HG03039 (cell line): ENCODE results near the gene CDH4.

Experiments used
- ATAC-seq: cut with Tn5 transposase; IDR thresholded peaks from one replicate; pipeline ENCODE4 v1.9.1; 2021; ENCODE audit warnings: mild to moderate bottlenecking, moderate library complexity; ENCODE audit not compliant: unreplicated experiment

Gene CDH4

GRCh38 chr20:61594198-61594597 is 342.1 kb downstream of the CDH4 start:
- ATAC-seq: no peak

GRCh38 chr20:61595216-61595615 is 343.2 kb downstream of the CDH4 start:
- no peak for ATAC-seq

GRCh38 chr20:61596687-61597330 is 344.7 kb downstream of the CDH4 start:
- no peak for ATAC-seq

GRCh38 chr20:61597996-61598395 is 345.9 kb downstream of the CDH4 start:
- no peak for ATAC-seq

- no peak for ATAC-seq
Observed at GRCh38 chr20:61598586-61598985, 346.5 kb downstream of the CDH4 start.

- ATAC-seq: no peak
Observed at GRCh38 chr20:61599061-61599531, 347.0 kb downstream of the CDH4 start.

GRCh38 chr20:61599541-61599992 is 347.5 kb downstream of the CDH4 start:
- ATAC-seq: no peak

GRCh38 chr20:61600016-61600415 is 348.0 kb downstream of the CDH4 start:
- ATAC-seq: no peak

- ATAC-seq: no peak
Observed at GRCh38 chr20:61601361-61601760, 349.3 kb downstream of the CDH4 start.

GRCh38 chr20:61601853-61602252 is 349.8 kb downstream of the CDH4 start:
- ATAC-seq: no peak

GRCh38 chr20:61603715-61604114 is 351.7 kb downstream of the CDH4 start:
- no peak for ATAC-seq

GRCh38 chr20:61604549-61604948 is 352.5 kb downstream of the CDH4 start:
- no peak for ATAC-seq

GRCh38 chr20:61605283-61605682 is 353.2 kb downstream of the CDH4 start:
- no peak for ATAC-seq

GRCh38 chr20:61605862-61606557 is 353.9 kb downstream of the CDH4 start:
- ATAC-seq: no peak

- ATAC-seq: no peak
Observed at GRCh38 chr20:61608275-61609085, 356.4 kb downstream of the CDH4 start.

- ATAC-seq: no peak
Observed at GRCh38 chr20:61609461-61609860, 357.4 kb downstream of the CDH4 start.

GRCh38 chr20:61611401-61612180 is 359.5 kb downstream of the CDH4 start:
- ATAC-seq: no peak

- ATAC-seq: no peak
Observed at GRCh38 chr20:61613917-61614705, 362.1 kb downstream of the CDH4 start.

- no peak for ATAC-seq
Observed at GRCh38 chr20:61614706-61615100, 362.6 kb downstream of the CDH4 start.

GRCh38 chr20:61615806-61616205 is 363.7 kb downstream of the CDH4 start:
- no peak for ATAC-seq
